Sigmoid colon (tissue), 3 donors: ENCODE measurements around the gene CUL9.

Experiments used
- POLR2A ChIP-seq, 2 donors: fragments of 450-650 bp; IDR thresholded peaks; one replicate each; pipeline ENCODE4 v1.6.1; 2016; ENCODE audit warnings: antibody characterized with exemption in 2 of 2, mild to moderate bottlenecking in 2 of 2, moderate library complexity in 2 of 2
- TF ChIP-seq, protein P1 (sequence below), 4 experiments: fragments of 450-650 bp in 3 of 4; fragments of 200-600 bp in 1 of 4; IDR thresholded peaks; one replicate each; pipeline ENCODE4 v1.5.1; 2016 to 2019; ENCODE audit warnings: antibody characterized with exemption in 4 of 4, mild to moderate bottlenecking in 3 of 4, moderate library complexity in 2 of 4

DNA sequence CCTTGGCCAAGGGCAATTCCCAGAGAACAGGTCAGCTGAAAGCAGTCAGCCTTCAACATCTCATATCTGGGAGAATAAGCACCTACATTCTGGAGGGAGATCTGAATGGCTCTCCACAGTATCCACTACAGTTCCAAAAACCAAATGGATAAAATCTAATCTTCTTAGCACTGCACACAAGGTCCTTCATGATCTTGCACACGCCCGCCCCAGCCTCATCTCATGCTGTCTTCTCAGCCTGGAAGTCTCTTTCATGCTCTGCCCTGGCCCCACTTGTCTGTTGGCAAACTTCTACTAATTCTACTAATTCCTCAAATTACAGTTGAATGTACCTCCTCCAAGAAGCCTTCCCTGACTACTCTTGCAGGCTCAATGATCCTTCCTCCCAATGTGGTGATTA lies 59.5 kb downstream of the CUL9 start:
- TF ChIP-seq, protein P1, sequence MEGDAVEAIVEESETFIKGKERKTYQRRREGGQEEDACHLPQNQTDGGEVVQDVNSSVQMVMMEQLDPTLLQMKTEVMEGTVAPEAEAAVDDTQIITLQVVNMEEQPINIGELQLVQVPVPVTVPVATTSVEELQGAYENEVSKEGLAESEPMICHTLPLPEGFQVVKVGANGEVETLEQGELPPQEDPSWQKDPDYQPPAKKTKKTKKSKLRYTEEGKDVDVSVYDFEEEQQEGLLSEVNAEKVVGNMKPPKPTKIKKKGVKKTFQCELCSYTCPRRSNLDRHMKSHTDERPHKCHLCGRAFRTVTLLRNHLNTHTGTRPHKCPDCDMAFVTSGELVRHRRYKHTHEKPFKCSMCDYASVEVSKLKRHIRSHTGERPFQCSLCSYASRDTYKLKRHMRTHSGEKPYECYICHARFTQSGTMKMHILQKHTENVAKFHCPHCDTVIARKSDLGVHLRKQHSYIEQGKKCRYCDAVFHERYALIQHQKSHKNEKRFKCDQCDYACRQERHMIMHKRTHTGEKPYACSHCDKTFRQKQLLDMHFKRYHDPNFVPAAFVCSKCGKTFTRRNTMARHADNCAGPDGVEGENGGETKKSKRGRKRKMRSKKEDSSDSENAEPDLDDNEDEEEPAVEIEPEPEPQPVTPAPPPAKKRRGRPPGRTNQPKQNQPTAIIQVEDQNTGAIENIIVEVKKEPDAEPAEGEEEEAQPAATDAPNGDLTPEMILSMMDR (IDR thresholded peaks at IDR 0.05) = no peak
- TF ChIP-seq POLR2A (IDR thresholded peaks at IDR 0.05) = no peak
